GM19452 (cell line): ENCODE measurements around the gene VILL.
"Not testable (repeated sequence)": the region's sequence is repeated elsewhere in the genome, so short reads cannot be mapped to it uniquely, and the experiment has no call there.

ENCODE experiments used
- ATAC-seq: cut with Tn5 transposase; IDR thresholded peaks from one replicate; pipeline ENCODE4 v1.9.1; 2021; ENCODE audit not compliant: unreplicated experiment

VILL gene

DNA sequence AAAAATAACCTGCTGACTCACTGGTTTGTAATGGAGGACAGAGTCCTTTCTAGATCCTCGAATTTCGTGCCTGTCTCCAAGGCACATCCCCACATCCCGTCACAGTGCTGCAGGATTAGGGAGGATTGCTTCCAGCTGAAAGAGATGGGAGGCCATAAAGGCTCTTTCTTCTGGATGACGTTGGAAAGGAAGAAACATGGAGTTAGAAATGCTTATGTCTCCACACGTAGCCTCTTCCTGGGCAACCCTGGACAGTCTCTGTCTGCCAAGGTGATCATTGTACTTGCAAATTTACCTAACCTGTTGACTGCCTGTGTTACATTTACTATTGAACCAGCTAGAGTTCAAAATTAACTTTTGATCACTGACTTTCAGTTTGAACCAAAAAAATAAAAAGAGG lies 27.6 kb upstream of the VILL start:
- ATAC-seq = no peak

DNA sequence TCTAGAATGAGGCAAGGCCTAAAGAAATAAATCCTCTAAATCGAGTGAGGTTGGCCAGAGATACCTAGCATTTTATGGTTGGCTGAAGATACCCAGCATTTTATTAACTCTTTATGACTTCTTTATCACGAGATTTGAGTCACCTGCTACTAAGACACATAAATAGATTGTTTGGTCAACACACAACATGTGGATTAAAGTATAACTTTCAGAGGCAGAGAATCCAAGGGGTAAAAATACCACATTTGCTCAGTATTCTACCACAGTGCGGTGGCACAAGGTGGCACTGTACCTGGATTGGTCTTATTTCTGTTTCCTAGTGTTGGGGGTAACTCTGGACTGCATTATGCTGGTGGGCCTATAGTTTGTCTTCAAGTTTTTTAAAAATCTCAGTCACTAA lies 27.0 kb upstream of the VILL start:
- no peak for ATAC-seq

DNA sequence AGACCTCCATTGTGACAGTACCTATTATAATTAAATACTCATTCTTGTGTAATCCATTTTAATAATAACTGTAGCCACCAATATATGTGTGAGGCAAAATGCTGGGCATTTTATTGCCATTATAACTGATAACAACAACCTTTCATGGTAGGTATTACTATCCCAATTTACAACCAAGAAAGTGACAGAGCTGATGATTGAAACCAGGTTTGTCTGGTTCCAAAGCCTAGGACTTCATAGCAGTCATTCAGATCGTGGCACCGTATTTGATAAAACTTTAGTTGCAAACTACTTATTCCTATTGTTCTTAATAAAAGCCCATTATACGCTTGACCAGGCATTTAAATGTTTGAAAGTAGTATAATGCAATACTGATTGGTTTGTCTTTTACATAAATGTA lies 26.4 kb upstream of the VILL start:
- no peak for ATAC-seq

DNA sequence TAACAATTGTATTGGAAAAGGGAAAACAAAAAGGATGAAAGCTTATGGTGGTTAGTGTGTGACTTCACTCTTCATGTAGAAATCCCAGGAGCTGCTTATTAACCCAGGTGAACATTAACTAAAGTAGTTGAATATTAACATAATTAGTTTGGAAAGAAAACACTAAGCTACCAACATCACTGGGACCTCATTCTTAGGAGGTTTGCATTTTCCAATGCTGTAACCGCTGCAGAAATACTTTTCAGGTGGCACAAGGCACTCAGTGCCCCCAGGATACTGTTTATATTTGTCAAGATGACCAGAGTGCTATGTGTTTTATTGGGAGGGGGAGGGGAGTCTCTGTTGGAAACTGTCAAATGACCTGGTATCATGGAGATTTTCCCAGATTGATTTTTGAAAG lies 25.9 kb upstream of the VILL start:
- no peak for ATAC-seq

DNA sequence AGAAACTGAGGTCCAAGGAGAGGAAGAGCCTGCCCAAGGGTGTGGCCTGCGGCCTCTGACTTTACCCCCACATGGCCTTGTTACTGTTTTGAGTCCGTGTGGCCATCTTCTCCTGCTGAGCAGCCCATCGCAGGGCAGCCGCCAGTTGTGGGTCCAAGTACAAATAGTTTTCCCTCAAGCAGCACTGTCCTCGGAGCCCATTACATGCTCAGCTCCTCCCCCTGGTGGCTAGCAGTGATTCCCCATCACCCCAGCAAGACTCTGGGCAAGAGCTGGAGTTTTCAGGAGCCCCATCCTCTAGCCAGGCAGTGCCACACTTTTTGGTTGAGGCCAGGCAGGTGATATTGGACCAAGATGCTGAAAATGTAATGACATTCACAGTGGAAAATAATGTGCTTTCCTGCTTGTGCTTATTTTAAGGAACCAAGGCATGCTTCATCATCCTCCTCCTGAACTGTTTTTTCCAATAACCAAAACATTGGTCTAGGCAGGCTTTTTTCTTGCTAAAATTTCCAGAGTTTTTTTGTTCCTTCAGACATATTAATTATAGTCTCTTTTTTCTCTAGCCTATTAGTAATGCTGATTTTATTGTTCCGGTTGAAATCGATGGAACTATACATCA lies 23.2 kb upstream of the VILL start:
- ATAC-seq = peak; percentile 65

DNA sequence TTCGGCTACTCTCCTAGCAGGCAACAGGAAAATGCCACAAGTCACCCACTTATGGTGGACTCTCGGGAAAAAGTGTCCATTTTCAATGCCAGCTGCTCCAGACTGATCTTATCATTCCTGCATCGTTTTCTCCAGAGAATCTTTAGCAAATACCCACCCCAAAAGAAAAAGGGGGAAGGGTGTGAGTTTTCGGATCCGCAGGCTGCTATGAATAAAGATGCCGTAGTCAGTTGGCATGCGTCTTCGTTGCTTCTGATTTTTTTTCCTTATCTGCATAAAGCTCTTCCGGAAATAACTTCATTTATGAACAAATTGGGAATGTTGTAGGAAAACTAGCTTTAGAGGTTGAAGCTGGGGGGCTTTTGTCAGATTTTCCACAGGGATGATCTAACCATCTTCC lies 22.4 kb upstream of the VILL start:
- no peak for ATAC-seq

DNA sequence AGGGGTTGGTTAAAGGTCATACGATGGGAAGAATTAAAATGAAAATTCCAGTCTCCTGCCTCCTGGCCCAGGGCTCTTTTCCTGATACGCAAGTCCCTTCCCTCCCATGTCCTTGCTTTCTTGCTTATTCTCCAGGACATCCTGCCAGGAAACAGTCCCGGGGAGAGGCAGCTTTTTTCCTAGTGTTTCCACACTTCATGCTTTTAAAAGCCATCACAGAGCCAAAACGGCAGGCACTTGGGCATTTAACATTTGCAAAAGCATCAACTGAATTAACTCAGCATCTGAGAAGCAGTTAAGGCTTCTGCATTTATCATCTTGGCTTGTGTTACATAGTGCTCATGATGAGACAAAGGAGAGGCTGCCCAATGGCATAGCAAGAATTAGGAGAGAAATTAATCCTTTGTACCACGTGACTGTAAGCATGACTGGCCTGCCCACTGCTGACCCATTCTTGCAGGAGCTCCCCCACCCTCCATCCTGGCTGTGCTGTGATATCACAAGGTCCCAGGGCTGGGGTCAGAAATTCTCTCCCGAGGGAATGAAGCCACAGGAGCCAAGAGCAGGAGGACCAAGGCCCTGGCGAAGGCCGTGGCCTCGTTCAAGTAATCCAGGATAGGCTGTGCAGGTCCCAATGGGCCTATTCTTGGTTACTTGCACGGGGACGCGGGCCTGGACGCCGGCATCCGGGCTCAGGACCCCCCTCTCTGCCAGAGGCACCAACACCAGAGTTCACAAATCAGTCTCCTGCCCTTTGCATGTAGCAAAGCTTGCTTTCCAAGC lies 21.6 kb upstream of the VILL start:
- ATAC-seq = no peak

DNA sequence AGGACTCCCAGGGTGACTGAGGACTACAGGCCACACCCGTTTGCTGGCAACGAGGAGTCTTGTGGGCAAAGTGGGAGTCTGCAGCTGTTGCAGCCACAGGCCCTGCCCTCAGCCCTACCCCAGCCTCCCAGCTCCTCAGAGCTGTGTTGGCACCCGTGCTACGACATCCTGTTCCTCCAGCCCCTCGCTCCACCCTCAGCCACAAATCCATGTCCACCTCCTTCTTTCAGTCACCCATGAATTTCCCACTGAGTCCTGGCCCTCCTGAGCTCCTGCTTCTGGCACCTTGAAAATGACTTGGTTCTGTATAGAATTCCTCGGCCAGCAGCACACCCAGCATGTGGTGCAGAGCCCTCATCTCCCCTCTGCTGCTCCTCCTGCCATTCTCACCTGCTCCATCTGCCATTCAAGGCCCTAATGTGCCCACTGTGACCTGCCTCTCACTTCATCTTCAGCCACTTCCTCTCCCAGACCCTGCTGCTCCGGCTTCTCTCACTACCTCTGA lies 20.9 kb upstream of the VILL start:
- no peak for ATAC-seq

DNA sequence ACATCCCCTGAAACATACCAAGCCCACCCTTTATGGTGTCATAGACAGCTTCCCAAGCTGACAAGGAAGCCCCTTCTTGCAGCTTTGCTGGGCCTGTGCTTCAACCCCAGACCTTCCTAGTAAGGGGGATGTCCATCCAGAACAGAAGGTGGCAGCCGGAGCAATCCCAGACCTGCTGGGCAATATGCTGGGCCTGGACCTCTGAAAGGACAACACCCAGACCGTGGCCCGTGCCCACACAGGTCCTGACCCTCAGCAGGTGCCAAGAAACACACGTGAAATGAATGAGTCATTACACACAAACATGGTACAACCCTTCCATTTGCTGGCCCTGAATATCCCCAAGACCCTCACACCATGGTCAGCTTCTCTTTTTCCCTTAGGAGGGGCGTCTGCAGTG lies 19.8 kb upstream of the VILL start:
- ATAC-seq = no peak

DNA sequence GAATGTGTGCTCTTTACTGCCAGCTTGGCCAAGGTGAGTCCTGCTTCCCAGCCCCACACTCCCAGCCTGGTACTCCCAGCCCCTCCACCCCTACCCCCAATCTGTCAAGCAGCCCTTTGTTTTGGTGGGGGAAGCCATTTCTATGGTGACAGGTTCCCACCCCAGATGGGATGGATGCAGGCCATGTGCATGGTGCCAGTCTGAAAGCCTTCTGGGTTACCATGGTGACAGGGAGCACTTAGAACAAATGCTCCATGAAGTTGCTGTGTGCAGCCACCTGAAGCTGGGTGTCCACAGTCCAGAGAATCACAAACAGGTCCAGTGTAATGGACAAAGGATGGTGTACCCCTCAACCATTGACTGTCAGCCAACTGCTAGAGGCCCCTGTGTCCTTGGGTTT lies 19.1 kb upstream of the VILL start:
- no peak for ATAC-seq

DNA sequence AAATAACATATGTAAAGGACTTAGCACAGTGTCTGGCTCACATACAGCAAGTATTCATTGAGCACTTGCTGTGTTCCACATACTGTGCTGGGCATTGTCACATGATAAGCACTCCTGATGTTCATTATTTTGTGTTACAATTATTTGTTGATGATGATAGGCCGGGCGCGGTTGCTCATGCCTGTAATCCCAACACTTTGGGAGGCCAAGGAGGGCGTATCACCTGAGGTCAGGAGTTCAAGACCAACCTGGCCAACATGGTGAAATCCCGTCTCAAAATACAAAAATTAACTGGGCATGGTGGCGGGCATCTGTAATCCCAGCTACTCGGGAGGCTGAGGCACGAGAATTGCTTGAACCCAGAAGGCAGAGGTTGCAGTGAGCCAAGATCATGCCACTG lies 18.5 kb upstream of the VILL start:
- ATAC-seq = not testable (repeated sequence)

DNA sequence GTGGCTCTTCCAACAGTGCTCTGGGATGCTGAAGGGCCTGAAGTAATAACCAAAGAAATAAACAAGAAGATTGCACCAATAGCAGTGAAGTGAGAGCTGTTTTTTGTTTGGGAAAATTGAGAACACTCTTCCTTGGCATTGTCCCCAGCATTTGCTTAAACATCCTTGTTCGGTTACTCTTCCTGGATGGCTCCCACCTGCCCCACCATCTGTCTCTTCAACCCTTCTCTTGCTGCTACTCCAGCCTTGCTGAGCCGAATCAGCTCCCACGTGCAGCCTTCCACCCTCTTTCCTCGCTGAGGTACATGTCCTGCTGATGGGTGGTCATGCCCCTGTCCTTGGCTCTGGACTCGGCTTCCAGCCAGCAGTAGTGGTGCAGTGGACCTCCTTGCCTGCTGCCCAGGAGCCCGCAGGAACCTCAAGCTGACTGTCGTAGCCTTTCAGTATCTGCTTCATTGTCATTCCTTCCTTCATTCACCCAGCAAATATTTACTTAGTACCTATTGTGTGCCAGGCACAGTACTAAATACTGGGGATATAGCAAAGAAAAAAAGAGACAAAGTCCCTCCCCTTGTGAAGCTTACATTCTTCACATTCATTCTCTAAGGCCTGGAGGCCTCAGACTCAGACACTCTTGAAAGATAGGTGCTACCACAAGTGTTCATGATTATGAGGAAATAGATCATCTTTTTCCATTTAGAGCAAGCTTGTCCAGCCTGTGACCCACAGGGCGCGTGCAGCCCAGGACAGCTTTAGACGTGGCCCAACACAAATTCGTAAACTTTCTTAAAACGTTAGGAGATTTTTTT lies 17.1 kb upstream of the VILL start:
- no peak for ATAC-seq

DNA sequence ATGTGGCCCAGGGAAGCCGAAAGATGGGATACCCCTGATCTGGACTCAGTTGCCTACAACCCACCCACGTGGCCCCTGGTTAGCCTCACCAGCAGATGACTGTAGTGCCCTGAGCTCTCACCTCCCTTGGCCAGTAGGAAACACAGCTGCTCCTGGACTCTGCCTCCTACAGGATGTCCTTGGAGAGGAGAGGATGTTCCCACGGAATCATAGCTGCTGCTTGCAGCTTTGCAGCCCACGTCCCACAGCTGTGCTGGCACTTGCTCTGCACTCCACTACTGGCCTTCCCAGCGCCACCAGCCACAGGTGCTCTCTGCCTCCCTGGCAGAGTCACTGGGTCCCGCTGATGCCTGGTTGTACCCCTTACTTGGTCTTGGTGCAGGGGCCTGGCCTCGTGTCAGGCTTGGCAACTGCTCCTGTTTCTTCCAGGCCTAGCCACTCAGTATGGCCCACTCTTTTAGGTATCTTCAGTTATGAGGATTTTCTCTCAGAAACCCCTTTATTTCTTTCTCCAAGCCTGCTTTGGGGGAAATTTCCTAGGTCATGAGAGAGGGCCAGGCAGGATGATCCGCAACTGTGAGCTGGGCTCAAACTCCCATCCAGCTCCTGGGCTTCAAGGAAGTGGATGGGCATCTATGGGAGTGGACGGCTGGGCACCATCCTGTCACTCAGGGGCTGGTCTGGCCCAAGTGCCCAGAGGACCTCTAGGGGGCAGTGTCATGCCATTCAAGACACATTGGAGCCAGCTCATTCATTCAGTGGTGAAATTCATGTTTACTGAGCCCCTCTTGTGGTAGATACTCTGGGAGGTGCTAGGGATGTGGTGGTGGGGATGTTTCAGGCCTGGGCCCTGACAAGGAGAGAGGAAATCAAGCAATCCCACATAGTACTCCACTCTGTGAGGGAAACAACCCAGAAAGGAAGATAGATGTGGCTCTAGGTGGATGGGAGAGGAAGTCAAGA lies 16.2 kb upstream of the VILL start:
- ATAC-seq = peak; percentile 92

DNA sequence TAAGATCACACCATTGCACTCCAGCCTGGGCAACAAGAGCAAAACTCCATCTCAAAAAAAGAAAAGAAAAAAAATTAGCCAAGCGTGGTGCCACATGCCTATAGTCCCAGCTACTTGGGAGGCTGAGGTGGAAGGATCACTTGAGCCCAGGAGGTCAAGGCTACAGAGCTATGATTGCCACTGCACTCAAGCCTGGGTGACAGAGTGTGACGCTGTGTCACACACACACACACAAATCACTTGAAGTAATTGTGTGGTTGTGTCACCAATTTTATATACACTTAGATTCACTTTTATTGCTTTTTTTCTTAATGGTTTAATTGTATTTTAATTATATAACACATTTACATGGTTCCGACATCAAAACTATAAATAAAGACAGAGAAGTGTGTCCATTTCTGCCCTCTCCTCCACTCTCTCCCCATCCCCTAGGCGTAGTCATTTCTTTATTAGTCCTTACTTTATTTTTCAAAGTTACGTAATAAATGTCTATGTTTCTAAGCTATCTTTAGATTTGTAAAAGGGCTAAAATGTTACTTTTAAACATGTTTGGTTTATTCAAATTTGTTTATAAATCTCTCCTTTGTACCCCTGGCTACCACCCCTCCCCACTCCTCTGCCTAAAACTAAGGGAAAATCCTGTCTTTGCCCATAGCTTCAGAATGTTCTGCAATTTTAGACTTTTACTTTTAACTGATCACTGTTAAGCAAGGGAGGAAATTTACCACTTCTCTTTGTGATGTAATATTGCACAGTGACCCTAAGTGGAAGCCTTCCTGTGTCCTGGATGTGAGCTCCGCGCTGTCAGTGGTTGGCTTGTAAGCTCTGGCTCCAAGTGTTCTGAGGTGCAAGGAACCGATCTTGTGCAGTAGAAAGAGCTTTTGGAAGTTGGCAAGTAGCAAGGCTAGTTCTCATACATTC lies 10.8 kb upstream of the VILL start:
- no peak for ATAC-seq

DNA sequence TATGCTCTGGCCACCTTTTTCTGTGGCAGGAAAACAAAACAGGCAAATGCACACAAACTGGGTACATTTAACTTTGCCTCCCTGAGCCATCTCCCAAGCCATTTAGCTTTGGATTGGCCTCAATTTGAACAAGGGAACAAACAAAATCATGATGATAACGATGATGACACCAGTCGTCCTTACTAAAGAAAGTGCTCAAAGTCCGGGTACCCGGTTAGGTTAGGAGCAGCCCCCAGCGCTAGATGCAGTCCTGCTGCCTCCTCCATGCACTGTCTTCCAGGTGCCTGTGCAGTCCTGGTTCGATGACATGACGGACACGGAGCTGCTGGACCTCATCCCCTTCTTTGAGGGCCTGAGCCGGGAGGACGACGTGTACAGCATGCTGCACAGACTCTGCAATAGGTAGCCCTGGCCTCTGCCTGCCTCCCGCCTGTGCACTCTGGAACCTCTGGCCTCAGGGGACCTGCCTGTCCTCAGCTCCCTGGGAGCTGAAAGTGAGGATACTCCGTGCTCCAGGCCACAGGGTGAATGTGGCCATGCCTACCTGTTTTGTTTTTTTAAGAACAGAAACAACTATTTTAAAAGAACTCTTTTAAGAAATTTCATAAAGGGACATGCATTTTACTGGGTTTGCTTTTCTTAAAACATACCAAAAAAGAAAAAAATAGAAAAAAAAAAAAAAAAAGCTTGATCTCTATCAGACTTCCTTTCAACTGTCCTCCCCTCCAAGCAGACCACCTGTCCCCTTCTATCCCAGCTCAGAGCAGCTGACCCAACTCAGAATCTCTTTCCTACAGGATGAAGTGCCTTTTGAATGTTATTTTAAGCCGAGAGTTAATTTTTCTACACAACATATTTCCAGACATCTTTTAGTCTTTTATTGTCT lies 9.9 kb upstream of the VILL start:
- ATAC-seq = no peak

DNA sequence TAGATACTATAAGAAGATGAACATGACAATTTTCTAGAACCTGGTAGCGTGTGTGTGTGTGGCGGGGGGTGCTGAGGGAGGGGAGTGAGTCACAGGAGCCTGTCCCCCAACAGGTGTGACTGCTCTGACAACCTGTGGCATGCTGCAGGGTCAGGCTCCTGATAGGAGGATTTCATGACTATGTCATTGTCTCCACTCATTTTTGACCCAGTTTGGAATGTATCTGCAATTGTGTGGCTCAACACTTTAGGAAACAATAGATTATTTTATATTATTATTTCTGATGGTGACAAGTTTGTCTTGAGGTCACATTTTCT lies 9.3 kb upstream of the VILL start:
- no peak for ATAC-seq

DNA sequence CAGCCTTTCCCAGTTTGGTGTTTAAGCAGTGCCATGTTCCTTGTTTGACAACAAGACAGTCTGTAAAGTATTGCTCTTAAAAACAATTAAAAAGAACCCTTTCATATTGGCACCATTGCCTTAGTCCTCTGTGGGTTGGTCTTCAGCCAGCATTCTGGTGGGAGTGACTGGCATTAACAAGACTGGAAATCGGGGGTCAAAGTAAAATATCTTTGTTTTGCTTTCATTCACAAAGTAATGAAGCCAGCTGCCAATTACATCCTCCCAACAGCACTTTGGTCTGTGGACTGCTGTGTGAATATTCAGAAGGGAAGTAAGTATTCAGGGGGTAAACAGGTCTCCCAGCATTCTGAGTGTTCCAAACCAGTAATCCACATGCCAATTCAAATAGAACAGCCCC lies 8.3 kb upstream of the VILL start:
- no peak for ATAC-seq

DNA sequence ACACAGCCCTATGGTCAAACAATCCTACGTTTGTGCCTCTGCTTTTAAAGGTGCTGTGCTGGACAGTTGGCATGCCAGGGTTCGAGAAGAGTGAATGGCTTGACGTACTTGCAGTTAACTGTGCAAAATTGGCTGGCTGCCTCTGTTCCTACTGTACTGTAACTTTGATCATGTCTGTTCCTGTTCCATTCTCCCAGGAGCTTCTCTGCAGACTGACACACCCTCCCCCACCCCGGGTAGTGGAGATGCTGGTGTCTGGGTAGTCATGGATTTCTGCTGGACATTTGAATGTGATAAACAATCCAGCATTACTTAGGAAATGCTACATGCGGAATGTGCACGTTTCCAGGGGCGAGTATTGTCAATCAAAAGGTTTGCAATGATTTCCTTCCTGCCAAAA lies 6.5 kb upstream of the VILL start:
- no peak for ATAC-seq

DNA sequence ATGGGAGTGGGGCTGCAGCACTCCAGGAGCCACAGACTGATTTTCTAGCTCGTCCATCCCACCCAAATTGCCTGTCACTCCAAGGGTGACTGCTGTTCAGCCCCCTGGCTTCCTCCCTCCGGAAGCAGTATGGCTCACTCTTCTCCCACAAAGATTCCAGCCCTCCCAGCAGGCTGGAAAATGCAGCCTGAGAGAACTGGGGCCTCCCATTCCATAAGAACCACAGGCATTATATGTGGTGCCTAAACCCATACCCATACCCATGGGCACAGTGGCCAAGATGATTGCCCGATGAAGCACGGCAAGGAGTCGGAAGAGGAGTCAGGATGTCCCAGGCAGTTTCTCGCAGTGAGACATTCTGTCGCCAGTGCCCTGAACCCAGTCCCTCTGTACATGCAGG lies 6.0 kb upstream of the VILL start:
- no peak for ATAC-seq
